HepG2 (cell line): ENCODE results near the gene GRIK3. TPM values are rescaled to one million over a fixed set of nuclear protein-coding genes. Genes with fewer than 3 reads are reported as not detected.

Source experiments
- ATAC-seq: fragments of 200-7000 bp; cut with Tn5 transposase; 3 replicates; pipeline ENCODE4 v1.9.1; 2020; ENCODE audit warnings: mild to moderate bottlenecking, moderate library complexity
- BruUV-seq: library from RNA; stranded (reverse); fragments of 400-500 nt; replicated peaks from 2 replicates; lab custom pipeline; 2021; lab: Mats Ljungman, UMichigan
- CTCF ChIA-PET: fragments of 300-600 bp; formaldehyde crosslinking; extraction: SDS; loops from one replicate; lab custom pipeline; 2021; ENCODE audit warnings: low total read pairs, inconsistent platforms, low intra/inter-chr PET ratio; lab: Yijun Ruan, JAX
- POLR2A ChIA-PET: fragments of 350-600 bp; sonication (Branson Sonifier 250); formaldehyde crosslinking; loops from one replicate; lab custom pipeline; 2020; ENCODE audit warnings: antibody characterized with exemption, inconsistent platforms; lab: Yijun Ruan, JAX
- DNase-seq: peaks from one replicate; pipeline ENCODE4 v3.0.0-alpha.2; 2015; ENCODE audit warnings: low spot score
- FAIRE-seq: peaks from 3 replicates; lab custom pipeline; 2011; peaks lifted over from hg19 to GRCh38; lab: Jason Lieb, UNC
- H2AFZ ChIP-seq: one replicate; pipeline ENCODE4 v1.6.1; 2011; ENCODE audit warnings: low read length, inconsistent platforms
- H3K27ac ChIP-seq: fragments of 300-600 bp; 3 replicates; pipeline ENCODE4 v1.8.0; 2011; ENCODE audit warnings: mixed run types, mild to moderate bottlenecking, mixed read lengths, low read length, inconsistent platforms; ENCODE audit not compliant: insufficient read depth; ENCODE audit errors: extremely low read length
- H3K27me3 ChIP-seq, 2 experiments: fragments of 200-600 bp in 1 of 2; 2 replicates in 1 of 2; 3 replicates in 1 of 2; pipeline versions ENCODE4 v1.6.0 to v1.8.0; 2011; ENCODE audit warnings: low read length in 2 of 2, mild to moderate bottlenecking in 2 of 2, moderate library complexity in 2 of 2, inconsistent platforms in 1 of 2; ENCODE audit not compliant: insufficient read depth in 2 of 2, control insufficient read depth in 1 of 2
- H3K36me3 ChIP-seq, 2 experiments: fragments of 200-600 bp in 1 of 2; replicated peaks in 1 of 2; 2 replicates in 1 of 2; 3 replicates in 1 of 2; pipeline versions ENCODE4 v1.5.1 to v1.8.0; 2011; ENCODE audit warnings: low read length in 2 of 2, inconsistent platforms in 1 of 2; ENCODE audit not compliant: insufficient read depth in 2 of 2, control insufficient read depth in 1 of 2
- H3K4me1 ChIP-seq: 2 replicates; pipeline ENCODE4 v1.5.1; 2012; ENCODE audit warnings: low read length, inconsistent platforms; ENCODE audit not compliant: insufficient read depth
- H3K4me2 ChIP-seq: 2 replicates; pipeline ENCODE4 v1.6.0; 2011; ENCODE audit warnings: low read depth, low read length, inconsistent platforms
- H3K4me3 ChIP-seq, 3 experiments: fragments of 200-600 bp in 1 of 3; sonication (generic), shearing (Covaris generic) in 1 of 3; replicated peaks in 1 of 3; 2 replicates each; pipeline ENCODE4 v1.5.1; 2011 to 2016; ENCODE audit warnings: low read length in 3 of 3, inconsistent platforms in 2 of 3, low read depth in 2 of 3, mild to moderate bottlenecking in 2 of 3, control low read depth in 1 of 3, mixed read lengths in 1 of 3; ENCODE audit not compliant: insufficient read depth in 1 of 3
- H3K79me2 ChIP-seq: one replicate; pipeline ENCODE4 v1.6.1; 2011; ENCODE audit warnings: low read length, inconsistent platforms; ENCODE audit not compliant: insufficient read depth
- H3K9ac ChIP-seq: 2 replicates; pipeline ENCODE4 v1.6.0; 2011; ENCODE audit warnings: mild to moderate bottlenecking, low read depth, low read length, inconsistent platforms; ENCODE audit not compliant: insufficient read depth
- H3K9me3 ChIP-seq: 2 replicates; pipeline ENCODE4 v1.5.1; 2012; ENCODE audit warnings: mild to moderate bottlenecking, low read length
- H4K20me1 ChIP-seq: 2 replicates; pipeline ENCODE4 v1.6.0; 2011; ENCODE audit warnings: inconsistent platforms, mild to moderate bottlenecking, low read length, moderate library complexity; ENCODE audit not compliant: insufficient read depth
- ARNT2 ChIP-seq: sonication (generic); formaldehyde crosslinking; IDR thresholded peaks from 2 replicates; pipeline ENCODE4 v1.8.0; 2022; ENCODE audit warnings: mild to moderate bottlenecking, low read depth, missing genetic modification reagents, moderate library complexity
- BHLHE40 ChIP-seq: IDR thresholded peaks from 2 replicates; pipeline ENCODE4 v1.6.1; 2011; ENCODE audit warnings: low read length, improper control_type of control experiment
- HCFC1 ChIP-seq: fragments of 150-350 bp; IDR thresholded peaks from 2 replicates; pipeline ENCODE4 v1.6.1; 2014; ENCODE audit warnings: low read depth, low read length
- HES4 ChIP-seq: sonication (generic); formaldehyde crosslinking; IDR thresholded peaks from 2 replicates; pipeline ENCODE4 v1.9.0; 2021; ENCODE audit warnings: mild to moderate bottlenecking, missing genetic modification reagents, borderline replicate concordance
- YEATS2 ChIP-seq: sonication (generic); formaldehyde crosslinking; IDR thresholded peaks from 2 replicates; pipeline ENCODE4 v1.4.0; 2020; ENCODE audit warnings: missing genetic modification reagents, borderline replicate concordance
- ZBTB1 ChIP-seq: sonication (generic); formaldehyde crosslinking; IDR thresholded peaks from 2 replicates; pipeline ENCODE4 v1.4.0; 2020; ENCODE audit warnings: missing genetic modification reagents, borderline replicate concordance
- ZNF24 ChIP-seq: fragments of 450-650 bp; IDR thresholded peaks from 2 replicates; pipeline ENCODE4 v1.6.1; 2017; ENCODE audit warnings: antibody characterized with exemption, mild to moderate bottlenecking
- ZNF367 ChIP-seq: sonication (generic); formaldehyde crosslinking; IDR thresholded peaks from 2 replicates; pipeline ENCODE4 v1.4.0; 2020; ENCODE audit warnings: missing genetic modification reagents, borderline replicate concordance
- ZNF773 ChIP-seq: sonication (generic); formaldehyde crosslinking; IDR thresholded peaks from 2 replicates; pipeline ENCODE4 v1.4.0; 2020; ENCODE audit warnings: missing genetic modification reagents, borderline replicate concordance
- ZNF879 ChIP-seq: sonication (generic); formaldehyde crosslinking; IDR thresholded peaks from 2 replicates; pipeline ENCODE4 v1.8.1; 2023; ENCODE audit warnings: missing genetic modification reagents
- WGBS: methylation state at CpG from one replicate; pipeline ENCODE4 v1.1.6; 2017; ENCODE audit warnings: low lambda C conversion rate; 5-methylcytosine and 5-hydroxymethylcytosine counted together
- in situ Hi-C: cut with HindIII; loops from 2 replicates; pipeline ENCODE4 v1.10.0; 2017; ENCODE audit warnings: low pct_unique_long_range_greater_than_20kb; ENCODE audit not compliant: extremely low pct_ligation_motif_present
- intact Hi-C: fragments of 100-400 bp; cut with micrococcal nuclease; formaldehyde crosslinking; loops from one replicate; pipeline ENCODE4 v1.10.0; 2022; ENCODE audit not compliant: unreplicated experiment
- polyA plus RNA-seq, 8 experiments: library from polyadenylated mRNA; depleted of rRNA in 3 of 8; stranded (reverse) in 7 of 8; unstranded in 1 of 8; fragments of >200 nt; fragmentation: Illumina TruSeq in 4 of 8; extraction: Trizol in 4 of 8; gene quantifications; 2 replicates each; pipeline versions ENCODE4 v1.2.1 to v1.2.3, GENCODE V29; 2011 to 2016; ENCODE audit warnings: low read depth in 4 of 8, missing spikeins in 1 of 8, mixed read lengths in 1 of 8; ENCODE audit not compliant: insufficient read depth in 1 of 8
- total RNA-seq, 5 experiments: library from RNA; depleted of rRNA; stranded (reverse); fragments of >200 nt; fragmentation: Illumina TruSeq; extraction: Trizol; gene quantifications; 2 replicates each; pipeline ENCODE4 v1.2.3, GENCODE V29; 2016; ENCODE audit warnings: low read depth in 1 of 5
- TF ChIP-seq, protein P1 (sequence below): sonication (generic); formaldehyde crosslinking; IDR thresholded peaks from 2 replicates; pipeline ENCODE4 v1.4.0; 2020; ENCODE audit warnings: missing genetic modification reagents, mild to moderate bottlenecking, borderline replicate concordance
- TF ChIP-seq, protein P2 (sequence below): sonication (generic); formaldehyde crosslinking; IDR thresholded peaks from 2 replicates; pipeline ENCODE4 v1.8.1; 2023; ENCODE audit warnings: mild to moderate bottlenecking, missing genetic modification reagents, borderline replicate concordance

The GRIK3 gene
- total and polyA plus RNA-seq, 2 of the 13 experiments (the other 11 are each of a cell fraction or from before 2014, with no cell fraction given), result not detected

DNA sequence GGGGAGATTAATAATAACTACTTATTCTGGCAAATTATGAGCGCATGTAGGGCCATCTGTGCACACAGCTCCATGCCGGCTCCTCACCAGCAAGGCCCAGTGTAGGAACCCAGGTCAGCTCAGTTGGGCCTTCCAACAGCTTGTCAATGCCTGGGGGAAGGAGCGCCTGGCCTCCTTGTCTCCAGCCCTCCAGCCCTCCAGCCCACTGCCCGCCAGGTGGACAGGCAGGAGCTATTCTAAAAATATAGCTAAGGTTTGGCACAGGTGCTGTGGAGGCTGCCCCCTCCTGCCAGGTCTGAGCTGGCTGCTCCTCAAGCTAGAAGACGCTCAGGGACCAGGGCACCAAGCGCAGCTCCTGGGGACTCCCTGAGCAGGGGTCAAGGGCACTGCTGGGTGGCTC lies 85.7 kb downstream of the GRIK3 start:
- H3K4me1 ChIP-seq, result no peaks in the 10 kb centered on the region
- H3K27me3 ChIP-seq, result peaks cover 0 to 2% of the 10 kb centered on the region in 2 experiments; a peak in 1 of 5 replicates
- H3K36me3 ChIP-seq, result no peaks in the 10 kb centered on the region
- no peak overlapping the region for H3K4me3 ChIP-seq
- no peak for ATAC-seq
- WGBS, result 22% methylated on average over 4 of the region's 6 CpGs
- H2AFZ ChIP-seq, result no peak overlapping the region
- H3K79me2 ChIP-seq, result no peaks in the 10 kb centered on the region
- no peak for DNase-seq
- intact Hi-C loops (no loop called here), in situ Hi-C loops (no loop called here)
- no TSS peak for BruUV-seq
- no peaks in the 10 kb centered on the region for H3K9me3 ChIP-seq
- no peak overlapping the region for H3K9ac ChIP-seq
- no peak overlapping the region for H3K4me2 ChIP-seq
- H3K27ac ChIP-seq, result no peak overlapping the region
- no peaks in the 10 kb centered on the region for H4K20me1 ChIP-seq
- POLR2A ChIA-PET, result no interaction called here
- CTCF ChIA-PET, result no interaction called here
- FAIRE-seq, result no peak
- TF ChIP-seq HCFC1, result no peak
- no peak for TF ChIP-seq ZNF773 (CRISPR knock-in tag)
- TF ChIP-seq BHLHE40, result no peak
- no peak for TF ChIP-seq ZBTB1 (CRISPR knock-in tag)
- TF ChIP-seq ARNT2, result no peak
- TF ChIP-seq YEATS2 (CRISPR knock-in tag), result no peak
- no peak for TF ChIP-seq ZNF24
- no peak for TF ChIP-seq HES4 (CRISPR knock-in tag)
- no peak for TF ChIP-seq ZNF879 (CRISPR knock-in tag)
- TF ChIP-seq, protein P1, sequence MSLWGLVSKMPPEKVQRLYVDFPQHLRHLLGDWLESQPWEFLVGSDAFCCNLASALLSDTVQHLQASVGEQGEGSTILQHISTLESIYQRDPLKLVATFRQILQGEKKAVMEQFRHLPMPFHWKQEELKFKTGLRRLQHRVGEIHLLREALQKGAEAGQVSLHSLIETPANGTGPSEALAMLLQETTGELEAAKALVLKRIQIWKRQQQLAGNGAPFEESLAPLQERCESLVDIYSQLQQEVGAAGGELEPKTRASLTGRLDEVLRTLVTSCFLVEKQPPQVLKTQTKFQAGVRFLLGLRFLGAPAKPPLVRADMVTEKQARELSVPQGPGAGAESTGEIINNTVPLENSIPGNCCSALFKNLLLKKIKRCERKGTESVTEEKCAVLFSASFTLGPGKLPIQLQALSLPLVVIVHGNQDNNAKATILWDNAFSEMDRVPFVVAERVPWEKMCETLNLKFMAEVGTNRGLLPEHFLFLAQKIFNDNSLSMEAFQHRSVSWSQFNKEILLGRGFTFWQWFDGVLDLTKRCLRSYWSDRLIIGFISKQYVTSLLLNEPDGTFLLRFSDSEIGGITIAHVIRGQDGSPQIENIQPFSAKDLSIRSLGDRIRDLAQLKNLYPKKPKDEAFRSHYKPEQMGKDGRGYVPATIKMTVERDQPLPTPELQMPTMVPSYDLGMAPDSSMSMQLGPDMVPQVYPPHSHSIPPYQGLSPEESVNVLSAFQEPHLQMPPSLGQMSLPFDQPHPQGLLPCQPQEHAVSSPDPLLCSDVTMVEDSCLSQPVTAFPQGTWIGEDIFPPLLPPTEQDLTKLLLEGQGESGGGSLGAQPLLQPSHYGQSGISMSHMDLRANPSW, result no peak
- TF ChIP-seq, protein P2, sequence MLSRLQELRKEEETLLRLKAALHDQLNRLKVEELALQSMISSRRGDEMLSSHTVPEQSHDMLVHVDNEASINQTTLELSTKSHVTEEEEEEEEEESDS (CRISPR knock-in tag), result no peak
- no peak for TF ChIP-seq ZNF367 (CRISPR knock-in tag)
